ENCODE data around the gene FOXP1. TPM values are rescaled to one million over a fixed set of nuclear protein-coding genes. Genes with fewer than 3 reads are reported as not detected.
A peak's percentile ranks its signal among the peaks of the same experiment; 100 is the strongest.

Gene FOXP1
- total RNA-seq, 1 donor from 2014 or later: 70.2 TPM

DNA sequence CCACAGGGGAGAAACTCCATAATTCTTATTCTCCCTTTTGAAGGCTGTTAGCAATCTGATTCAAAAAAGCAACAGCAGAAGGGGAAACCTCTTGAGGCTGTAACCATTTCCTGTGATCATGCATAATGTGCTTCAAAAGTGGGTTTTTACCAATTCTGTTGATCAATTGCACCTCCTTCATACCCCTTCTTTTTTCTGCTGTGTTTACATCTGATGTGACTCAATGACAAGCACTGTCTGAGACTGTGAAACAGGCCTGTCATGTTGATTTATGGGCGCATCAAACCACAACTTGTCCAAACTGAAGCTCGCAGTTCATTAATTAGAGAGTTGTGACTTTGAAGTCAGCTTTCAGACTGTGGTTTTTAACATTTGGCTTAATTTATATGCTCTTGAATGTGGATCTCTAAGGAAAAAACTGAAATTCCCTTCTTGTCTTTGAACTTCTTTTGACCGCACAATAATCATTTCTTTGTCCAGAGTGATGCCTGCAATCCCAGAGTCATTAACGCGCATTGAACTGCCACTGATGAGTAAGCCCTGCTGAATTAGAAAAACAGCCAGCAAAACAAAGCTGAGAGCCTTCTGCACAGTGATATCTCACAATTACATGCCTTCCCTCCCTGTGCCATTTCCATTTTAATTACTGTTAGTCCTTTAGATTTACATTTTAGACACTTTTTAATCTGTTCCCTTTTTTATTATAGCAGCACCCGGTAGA lies 532.8 kb downstream of the FOXP1 start:
- ATAC-seq: peak; percentile 65

DNA sequence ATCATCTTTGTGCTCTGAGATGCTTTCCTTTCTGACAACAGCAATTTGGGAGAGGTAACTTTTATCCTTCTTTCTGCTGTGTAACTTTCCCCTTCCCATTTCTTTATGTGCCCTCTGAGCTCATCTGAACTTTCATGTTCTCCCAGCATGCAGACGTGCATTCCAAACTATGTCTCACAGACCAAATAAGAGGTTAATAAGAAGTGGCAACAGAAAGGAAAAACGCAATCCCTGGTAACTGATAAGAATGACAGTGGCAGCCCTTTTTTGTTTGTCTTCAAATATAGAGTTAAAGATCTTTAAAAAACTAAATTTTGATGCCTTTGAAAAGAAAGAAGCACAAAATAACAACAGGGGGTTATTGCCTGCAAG lies 533.4 kb downstream of the FOXP1 start:
- no peak for ATAC-seq

DNA sequence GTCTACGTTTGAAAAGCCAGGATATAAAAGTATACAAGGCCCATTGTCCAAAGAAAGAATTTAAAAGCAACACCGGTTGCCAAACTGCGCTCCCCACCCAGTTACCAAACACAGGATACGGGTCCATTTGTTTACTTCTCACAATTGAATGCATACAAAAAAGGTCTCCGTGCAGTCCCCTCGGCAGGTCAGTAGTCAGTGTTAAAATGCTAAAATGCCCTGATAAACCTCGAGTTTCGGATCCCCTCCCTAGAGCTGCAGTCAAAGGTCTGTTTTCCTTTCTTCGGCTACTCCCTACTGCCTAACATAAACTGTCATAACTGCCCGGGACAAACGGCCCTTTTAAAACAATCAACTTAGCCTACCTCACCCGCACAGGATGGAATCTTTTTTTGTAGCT lies 534.6 kb downstream of the FOXP1 start:
- ATAC-seq: no peak

DNA sequence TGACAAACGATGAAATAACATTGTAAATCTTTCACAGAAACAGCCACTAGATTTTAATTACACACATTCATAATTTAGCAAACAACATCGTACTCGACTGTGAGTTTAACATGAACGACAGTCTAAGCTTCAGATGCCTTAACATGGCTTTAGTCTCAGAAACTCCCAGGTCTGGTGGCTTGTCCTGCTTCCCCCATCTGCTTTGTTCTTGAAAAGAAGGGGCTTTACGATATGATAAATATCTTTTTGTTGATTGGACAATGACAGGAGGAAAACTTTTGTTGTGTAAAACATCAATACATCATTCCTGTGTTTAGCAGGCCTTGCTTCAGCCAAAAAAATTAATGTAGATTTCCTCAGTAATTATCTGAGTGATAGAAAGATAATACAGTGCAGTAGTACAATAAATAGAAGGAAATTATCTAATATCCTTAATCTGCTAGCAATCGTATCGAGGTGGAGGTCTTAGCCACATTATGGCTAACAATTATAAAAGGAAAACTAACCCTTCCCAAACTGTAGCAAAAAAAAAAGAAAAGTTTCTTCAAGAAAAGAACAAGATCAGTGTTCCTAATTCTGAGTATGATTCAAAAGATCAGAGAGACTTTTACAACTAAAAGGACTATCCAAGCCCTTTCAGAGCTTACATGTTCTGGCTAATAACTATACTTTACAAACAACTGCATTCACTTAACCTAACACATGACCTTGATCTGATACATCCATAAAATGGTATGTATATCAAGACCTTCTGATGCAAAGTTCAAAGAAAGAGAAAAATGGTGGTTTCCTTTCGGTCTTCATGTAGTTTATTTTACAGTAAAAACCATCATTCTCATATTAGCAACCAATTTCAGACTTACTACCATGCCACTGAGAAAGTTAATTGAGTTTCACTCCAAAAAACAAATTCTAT lies 535.7 kb downstream of the FOXP1 start:
- ATAC-seq: no peak

DNA sequence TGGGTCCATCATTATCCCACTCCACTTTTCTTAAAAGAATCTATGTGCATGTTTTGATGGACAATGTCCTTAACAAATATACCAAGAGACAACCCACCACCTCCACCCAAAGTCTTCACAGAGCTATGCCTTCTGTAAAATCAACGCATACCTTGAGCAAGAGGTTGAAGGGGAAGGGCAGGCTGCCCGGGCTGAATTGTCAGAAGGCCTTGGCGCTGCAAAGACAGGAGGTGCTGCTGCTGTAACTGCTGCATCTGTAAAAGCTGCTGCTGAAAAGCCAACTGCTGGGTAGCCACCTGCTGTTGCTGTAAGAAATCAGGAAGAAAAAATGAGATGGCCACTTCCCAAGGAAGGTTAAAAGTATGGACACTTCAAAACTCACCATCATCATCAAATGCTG lies 536.7 kb downstream of the FOXP1 start:
- ATAC-seq: no peak

DNA sequence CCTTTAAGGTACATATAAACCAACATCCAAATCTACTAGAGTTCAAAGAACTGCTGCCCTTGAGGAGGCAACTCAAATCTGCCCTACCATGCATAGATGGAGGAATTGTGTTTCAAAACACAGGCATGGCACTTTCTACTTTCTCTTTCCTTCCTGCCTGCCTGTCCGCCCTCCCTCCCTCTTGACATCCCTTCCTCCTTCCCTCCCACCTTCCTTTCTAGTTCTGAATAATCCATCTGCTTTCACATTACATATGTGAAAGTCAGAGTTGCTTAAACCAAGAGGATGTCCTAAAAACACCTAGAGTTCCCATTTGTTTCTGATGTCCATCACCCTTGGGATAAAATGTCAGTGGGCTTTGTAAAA lies 537.6 kb downstream of the FOXP1 start:
- ATAC-seq: no peak

DNA sequence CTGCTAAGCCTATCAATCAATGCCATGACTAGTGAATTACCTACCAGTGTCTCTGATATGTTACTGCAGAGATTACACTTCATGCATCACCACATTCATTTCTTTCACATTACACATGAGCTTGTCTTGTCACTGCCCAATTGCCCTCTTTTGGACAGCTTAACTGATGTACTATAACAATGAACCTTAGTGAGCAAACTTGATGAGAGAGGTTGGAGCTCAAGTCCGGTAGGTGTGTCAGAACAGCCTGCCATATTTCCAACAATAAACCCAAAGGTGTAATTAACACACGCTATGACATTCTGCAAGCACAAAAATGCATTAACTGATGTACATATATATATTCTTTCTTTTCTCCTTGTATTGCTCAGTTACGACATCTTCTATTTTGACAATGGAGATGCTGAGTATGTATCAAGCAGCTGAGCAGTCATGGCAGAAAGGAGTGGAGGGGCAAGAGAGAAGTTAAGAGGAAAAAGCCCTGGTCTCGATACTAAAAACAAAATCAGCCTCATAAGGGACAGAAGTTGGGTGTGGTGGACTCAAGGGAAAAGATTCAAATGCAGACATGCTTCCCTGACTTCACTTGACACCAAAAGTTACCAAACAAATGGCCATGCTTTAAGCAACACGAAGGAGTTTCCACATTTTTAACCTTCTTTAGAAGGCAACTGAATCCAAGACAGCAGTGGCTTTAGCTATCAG lies 538.2 kb downstream of the FOXP1 start:
- ATAC-seq: no peak

DNA sequence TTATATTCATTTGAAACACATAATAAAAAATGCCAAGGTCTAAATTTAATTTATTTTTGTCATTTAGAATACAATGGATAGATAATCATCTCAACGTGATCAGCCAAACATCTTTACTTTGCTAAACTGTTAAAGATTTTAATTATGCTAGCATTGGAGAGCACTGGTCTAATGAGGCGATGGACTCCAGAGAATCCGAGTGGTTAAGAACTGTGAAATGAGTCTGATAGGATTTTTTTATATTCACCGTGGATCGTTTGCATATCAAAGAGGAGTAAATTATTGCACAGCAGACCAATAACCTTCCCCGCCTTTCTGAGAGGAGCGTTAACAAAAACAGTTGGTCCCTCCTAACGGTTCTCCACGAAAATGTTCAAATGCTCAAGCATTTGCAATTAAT lies 540.8 kb downstream of the FOXP1 start:
- ATAC-seq: no peak

DNA sequence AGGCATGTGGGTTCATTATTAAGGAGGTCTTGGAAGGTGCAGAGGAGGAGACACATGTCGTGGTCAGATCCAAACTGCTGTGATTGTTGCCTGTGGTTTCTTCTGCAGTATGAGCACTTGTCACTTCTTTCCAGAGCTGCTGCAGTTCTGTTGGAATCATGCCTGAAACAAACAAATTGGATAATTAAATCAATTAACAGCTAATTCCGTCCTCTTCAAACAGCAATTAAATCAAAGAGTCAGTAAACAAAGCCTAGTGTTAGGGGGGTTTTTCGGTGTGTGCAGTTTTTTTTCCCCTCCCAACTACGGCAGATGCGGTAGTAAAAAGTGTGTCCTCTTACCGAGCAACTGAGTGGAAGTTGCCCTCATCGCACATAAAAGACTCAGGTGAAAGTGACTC lies 542.2 kb downstream of the FOXP1 start:
- no peak for ATAC-seq

DNA sequence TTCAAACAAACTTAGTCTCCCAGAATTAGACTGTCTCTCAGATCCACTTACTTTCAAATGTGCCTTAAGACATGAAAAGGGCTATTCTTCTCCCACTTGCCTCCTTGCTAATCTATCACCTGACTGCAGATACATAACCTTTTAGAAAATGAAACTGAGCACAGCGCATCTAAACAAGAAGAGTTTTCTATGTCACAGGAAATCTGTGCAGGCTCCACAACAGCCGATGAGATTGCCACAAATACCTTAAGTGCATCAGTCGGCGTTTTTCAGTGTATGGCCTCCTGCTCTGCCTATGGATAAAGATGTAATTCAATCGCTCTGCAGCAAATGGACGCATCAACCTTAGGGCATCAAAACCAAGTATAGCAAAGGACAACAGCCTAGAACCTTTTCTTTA lies 544.2 kb downstream of the FOXP1 start:
- ATAC-seq: no peak

DNA sequence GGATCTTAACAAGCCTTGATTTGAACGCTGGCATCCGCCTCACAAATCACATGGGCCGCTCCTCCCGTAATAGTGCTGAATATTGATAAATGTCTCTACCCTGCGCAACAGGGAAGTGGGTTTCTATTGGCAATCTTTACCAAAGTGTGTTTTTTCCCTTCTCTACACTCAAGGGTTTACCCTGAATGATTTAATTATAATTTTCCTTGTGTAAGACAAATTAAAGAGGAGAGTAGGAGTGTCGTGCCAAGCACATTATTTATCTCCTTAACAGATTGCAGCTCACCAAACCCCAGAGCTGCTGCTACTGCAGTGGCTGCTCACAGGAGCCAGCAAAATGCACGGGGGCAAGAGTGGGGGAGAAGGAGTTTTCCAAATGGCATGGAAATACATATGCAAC lies 545.8 kb downstream of the FOXP1 start:
- ATAC-seq: no peak

DNA sequence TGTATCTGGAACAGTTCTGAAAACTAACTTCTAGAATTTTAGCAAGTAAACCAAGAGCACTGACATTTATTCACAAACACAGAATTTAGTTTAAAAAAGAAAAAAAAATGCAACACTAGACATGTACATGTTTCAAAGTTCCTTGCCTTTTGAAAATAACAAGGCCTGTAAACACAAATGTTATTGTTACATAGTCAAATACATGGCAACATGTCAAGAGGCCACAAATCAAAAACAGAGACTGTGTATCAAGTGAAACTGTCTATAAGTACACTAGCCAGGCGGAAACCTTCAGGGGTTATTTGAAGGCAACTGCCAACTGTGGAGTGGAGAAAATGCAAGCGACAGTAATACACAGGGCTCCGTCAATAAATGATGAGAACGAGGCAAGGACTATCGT lies 547.6 kb downstream of the FOXP1 start:
- no peak for ATAC-seq

DNA sequence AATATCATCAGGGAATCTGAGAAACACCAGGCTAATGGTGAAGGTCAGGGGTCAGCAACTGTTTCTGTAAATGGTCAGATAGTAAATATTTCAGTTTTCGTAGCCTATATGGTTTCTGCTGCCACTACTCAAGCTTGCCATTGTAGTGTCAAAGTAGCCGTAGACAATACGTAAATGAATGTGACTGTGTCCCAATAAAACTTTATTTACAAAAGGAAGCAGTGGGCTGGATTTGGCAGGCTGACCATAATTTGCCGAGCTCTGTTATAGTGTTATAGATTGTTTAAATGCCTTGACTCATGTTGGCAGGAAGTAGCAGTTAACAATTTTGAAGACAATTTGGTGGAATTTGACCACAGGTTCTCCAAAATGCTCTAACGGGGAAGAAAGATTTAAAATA lies 548.2 kb downstream of the FOXP1 start:
- ATAC-seq: no peak

DNA sequence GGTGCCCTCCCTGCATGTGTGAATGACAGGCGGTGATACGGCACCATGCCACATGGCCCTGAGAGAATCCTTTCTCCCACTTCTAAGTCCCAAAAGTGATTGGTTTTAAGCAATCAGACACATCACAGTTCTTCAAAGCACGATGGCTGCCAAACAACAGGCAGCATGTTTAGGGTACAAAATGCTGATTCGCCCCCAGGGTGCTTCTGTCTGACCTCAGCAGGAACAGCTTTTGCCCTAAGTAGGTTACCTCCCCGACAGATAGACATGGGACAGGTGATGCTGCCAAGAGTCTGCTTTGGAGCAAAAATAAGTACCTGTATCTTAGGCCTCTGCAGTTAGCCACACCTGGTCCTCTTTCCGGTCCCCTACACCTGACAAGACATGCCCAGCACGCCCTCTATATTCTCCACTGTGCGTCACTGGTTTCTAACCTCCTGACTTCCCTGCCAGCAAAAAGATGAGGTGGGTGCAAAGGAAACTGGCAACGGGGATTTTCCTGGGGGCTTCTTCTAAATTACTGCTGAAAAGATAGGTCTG lies 549.8 kb downstream of the FOXP1 start:
- peak; percentile 84 for ATAC-seq

DNA sequence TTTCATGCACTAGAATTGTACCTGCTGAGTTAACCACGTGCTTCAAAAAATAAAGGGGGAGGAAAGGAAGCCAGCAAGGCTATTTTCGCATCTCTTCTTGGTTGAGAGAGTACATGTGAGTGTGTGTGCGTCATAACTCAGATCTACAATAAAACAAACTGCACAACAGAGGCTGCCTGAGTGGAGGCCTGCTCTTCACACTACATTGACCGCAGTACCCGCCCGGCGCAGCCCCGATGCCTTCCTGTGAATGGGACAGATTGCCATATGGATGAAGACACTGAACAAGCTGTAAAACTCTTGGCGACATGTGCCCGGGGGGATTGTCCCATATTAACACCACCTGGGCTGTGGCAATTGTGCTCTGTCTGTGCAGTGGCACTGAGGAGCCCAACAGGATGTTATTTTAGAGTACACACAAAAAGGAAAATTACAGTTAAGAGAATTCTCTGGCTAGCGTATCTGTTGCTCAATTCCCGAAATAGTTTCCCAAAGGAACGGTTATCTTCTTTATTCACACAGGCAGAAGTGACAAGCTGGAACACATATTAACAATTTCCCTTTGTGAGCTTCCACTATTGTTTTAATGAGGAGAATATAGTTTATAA lies 551.5 kb downstream of the FOXP1 start:
- peak; percentile 31 for ATAC-seq

DNA sequence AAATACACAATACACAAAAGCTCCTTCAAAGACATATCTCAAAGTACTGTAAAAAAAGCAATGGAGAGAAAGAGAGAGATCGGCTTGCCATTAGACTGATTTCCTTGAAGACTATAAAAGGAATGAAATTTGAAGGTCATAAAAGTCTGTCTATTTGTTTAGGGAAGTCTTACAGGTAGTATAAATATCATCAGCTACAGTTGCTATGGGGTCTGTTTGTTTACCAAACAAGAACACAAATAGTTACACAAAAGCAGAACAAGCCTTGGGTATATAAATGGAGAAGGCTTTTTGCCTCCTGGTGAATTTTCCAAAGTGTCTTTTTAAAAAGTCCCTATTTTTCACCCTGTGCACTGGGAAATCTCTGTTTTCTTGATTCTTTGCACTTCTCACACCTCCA lies 552.3 kb downstream of the FOXP1 start:
- no peak for ATAC-seq

DNA sequence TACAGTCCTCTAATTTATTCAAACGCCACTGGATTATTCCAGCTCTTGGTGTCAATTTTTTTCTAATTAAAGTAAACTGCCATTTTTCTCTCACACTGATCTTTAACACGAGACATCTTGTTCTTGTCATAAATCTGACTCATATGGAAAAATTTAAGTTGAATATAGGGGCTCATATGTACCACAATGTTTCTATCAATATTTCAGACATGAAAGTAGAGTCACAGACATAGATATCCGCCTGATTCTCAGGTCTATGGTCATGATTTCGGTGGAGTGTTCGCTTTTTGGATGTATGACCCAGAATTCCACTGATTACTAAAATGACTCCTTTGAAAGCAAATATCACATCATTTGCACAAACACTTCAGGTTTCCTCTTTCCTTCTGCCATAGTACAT lies 552.8 kb downstream of the FOXP1 start:
- no peak for ATAC-seq

DNA sequence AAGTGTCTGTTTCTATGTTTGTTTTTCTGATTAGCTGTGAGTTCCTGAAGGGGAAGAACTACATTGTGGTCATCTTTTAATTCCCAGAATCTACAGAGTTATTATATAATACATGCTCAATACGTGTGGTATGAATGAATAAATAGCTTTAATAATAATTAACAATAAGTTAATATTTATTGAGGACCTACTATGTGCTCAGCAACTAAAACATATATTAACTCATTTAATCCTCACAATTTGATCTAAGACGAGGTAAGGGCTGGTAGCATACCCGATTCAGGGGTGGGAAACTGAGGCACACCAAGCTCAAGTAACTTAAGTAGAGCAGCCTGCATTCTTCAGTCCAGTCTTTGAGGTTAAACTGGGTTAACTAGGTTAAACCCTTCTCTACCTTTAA lies 553.8 kb downstream of the FOXP1 start:
- no peak for ATAC-seq

DNA sequence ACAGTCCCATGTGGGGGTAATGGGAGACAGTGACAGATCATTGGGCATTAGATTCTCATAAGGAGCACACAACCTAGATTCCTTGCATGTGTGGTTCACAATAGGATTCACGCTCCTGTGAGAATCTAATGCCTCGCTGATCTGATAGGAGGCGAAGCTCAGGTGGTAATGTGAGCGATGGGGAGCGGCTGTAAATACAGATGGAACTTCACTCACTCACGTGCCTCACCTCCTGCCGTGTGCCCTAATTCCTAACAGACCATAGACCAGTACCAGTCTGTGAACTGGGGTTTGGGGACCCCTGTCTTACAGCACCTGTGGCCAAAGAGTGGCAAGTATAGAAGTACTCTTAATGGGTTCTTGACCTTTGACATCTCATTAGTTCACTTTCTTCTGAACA lies 554.7 kb downstream of the FOXP1 start:
- no peak for ATAC-seq

DNA sequence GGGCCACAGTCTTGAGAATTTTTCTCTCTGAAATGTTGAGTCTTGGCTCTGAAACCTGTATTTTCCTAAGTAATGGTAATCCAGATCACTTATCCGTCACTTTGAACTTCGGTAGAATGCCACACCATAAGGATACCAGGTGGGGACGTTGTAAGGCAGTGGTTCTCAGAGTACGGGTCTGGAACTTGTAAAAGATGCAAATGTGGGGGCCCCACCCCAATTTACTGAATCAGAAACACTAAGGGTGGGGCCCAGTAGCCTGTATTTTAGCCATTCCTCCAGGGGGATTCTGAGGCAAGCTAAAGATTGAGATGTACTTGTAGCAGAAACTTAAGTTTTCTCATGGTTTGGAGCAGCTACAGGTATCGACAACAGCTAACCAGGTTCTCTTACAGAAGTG lies 555.3 kb downstream of the FOXP1 start:
- ATAC-seq: no peak

DNA sequence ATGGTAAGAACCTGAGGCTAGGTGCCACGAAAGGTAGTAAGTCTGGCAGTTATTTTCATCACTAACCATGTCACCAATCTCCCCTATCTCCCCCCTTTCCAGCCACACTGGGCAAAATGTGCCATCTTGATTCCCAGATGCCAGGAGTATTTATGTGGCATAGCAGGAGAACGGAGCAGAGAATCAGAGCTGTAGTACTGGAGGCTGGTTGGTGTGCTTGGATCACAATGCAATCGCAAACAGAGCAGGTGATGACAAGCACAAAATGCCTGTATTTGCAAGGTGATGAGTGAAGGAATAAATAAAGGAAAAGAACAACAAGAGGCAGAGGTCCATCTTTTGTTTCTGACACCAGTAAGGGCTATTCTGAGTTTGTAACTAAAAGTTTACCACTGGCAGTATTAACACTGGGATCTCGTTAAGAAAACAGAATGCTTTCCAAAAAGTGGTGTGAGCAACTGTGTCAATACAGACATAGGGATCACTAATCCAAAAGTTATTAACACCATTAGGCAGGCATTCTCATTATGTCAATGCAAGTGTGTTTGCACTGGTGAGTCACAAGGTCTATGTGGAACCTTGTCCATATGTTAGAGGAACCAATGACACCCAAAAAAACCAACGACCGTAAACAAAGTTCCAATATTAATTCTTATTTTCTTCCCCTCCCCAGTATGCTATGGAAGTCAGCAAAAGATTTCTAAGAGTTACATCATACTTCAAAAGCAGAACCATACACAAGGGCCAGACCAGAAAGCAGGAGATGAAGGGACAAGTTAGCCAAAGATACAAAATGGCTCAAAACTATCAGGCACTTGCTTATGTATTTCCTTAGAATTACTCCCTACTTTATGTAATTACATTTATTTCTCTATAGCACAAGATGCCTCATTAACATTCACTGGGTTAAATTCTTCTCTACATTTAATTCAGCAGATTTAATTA lies 556.6 kb downstream of the FOXP1 start:
- ATAC-seq: peak; percentile 85

DNA sequence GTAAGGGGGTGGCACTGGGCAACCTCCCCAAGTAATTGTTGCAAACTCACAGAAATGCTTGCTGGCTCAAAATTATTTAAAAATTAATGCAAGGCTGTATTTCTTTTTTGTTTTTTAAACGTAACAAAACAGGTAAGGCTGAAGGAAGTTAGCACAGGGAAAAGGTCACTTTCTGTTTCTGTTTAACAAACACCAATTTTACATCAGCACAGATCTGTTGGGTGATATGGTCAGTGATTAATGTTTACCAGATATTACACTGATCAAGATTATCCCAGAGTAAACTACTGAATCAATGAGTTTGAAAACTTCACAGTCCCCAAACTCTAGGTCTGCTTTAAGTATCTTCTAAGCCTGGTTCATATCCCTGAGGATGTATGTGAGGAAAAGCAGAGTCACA lies 558.0 kb downstream of the FOXP1 start:
- no peak for ATAC-seq

Data from esophagus mucosa (tissue), 1 donor.